ENCODE results near the gene ACACB.

Gene ACACB

GRCh38 chr12:109156586-109156985 is 40.2 kb downstream of the ACACB start:
- Histone ChIP-seq H3K4me3 (ENCODE audit: low read length) (no peak overlapping the region), H3K9me3 (ENCODE audit: control insufficient read depth, insufficient read depth, low read length) (no peaks in the 10 kb centered on the region), H3K4me1 (ENCODE audit: control insufficient read depth, insufficient read depth, low read length) (peaks cover 1% of the 10 kb centered on the region; the same call in 1 of the 2 replicates), H3K27me3 (ENCODE audit: control insufficient read depth, insufficient read depth, low read length) (no peaks in the 10 kb centered on the region), H3K36me3 (ENCODE audit: control insufficient read depth, insufficient read depth, low read length) (no peaks in the 10 kb centered on the region), H3K27ac (ENCODE audit: low read length) (no peak overlapping the region)
- no peak for DNase-seq (ENCODE audit: low read depth, low spot score)
- no CpG with 5 or more reads among the region's 5 CpGs for WGBS (ENCODE audit: insufficient coverage, insufficient read length)

GRCh38 chr12:109157986-109158385 is 41.6 kb downstream of the ACACB start:
- no peaks in the 10 kb centered on the region for H3K27me3 ChIP-seq (ENCODE audit: control insufficient read depth, insufficient read depth, low read length)
- peaks cover 1% of the 10 kb centered on the region; the same call in 1 of the 2 replicates for H3K4me1 ChIP-seq (ENCODE audit: control insufficient read depth, insufficient read depth, low read length)
- H3K4me3 ChIP-seq (ENCODE audit: low read length) = no peak overlapping the region
- DNase-seq (ENCODE audit: low read depth, low spot score) = no peak
- no peak overlapping the region for H3K27ac ChIP-seq (ENCODE audit: low read length)
- WGBS (ENCODE audit: insufficient coverage, insufficient read length) = no CpG with 5 or more reads among the region's 5 CpGs
- H3K9me3 ChIP-seq (ENCODE audit: control insufficient read depth, insufficient read depth, low read length) = no peaks in the 10 kb centered on the region
- no peaks in the 10 kb centered on the region for H3K36me3 ChIP-seq (ENCODE audit: control insufficient read depth, insufficient read depth, low read length)

- Histone ChIP-seq H3K36me3 (ENCODE audit: control insufficient read depth, insufficient read depth, low read length) (no peaks in the 10 kb centered on the region), H3K27ac (ENCODE audit: low read length) (no peak overlapping the region), H3K4me1 (ENCODE audit: control insufficient read depth, insufficient read depth, low read length) (no peaks in the 10 kb centered on the region), H3K9me3 (ENCODE audit: control insufficient read depth, insufficient read depth, low read length) (no peaks in the 10 kb centered on the region), H3K4me3 (ENCODE audit: low read length) (no peak overlapping the region), H3K27me3 (ENCODE audit: control insufficient read depth, insufficient read depth, low read length) (no peaks in the 10 kb centered on the region)
- no CpG with 5 or more reads among the region's 7 CpGs for WGBS (ENCODE audit: insufficient coverage, insufficient read length)
- DNase-seq (ENCODE audit: low read depth, low spot score) = no peak
Measured at GRCh38 chr12:109160433-109160832, 44.0 kb downstream of the ACACB start.

DNA sequence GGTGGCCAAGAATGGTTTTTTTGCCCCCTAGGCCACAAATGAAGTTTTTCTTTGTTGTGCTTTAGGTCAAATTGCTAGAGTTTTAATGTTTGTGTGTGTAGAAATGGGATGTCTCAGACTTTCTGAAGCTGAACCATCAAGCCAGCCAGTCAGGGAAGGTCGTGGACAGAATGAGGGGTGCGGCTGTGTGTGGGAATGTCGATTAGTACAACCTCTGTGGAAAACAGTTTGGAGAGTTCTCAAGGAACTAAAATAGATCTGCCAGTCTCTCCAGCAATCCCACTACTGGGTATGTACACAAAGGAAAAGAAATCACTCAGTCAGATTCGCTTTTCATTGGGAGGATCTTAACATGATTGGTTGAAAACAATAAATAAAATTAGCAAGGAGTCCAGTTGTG is 44.5 kb downstream of the ACACB start:
- Histone ChIP-seq H3K27ac (ENCODE audit: low read length) (no peak overlapping the region), H3K36me3 (ENCODE audit: control insufficient read depth, insufficient read depth, low read length) (no peaks in the 10 kb centered on the region), H3K27me3 (ENCODE audit: control insufficient read depth, insufficient read depth, low read length) (no peaks in the 10 kb centered on the region), H3K4me1 (ENCODE audit: control insufficient read depth, insufficient read depth, low read length) (no peaks in the 10 kb centered on the region), H3K9me3 (ENCODE audit: control insufficient read depth, insufficient read depth, low read length) (no peaks in the 10 kb centered on the region), H3K4me3 (ENCODE audit: low read length) (no peak overlapping the region)
- WGBS (ENCODE audit: insufficient coverage, insufficient read length) = no CpG with 5 or more reads among the region's 4 CpGs
- no peak for DNase-seq (ENCODE audit: low read depth, low spot score)

DNA sequence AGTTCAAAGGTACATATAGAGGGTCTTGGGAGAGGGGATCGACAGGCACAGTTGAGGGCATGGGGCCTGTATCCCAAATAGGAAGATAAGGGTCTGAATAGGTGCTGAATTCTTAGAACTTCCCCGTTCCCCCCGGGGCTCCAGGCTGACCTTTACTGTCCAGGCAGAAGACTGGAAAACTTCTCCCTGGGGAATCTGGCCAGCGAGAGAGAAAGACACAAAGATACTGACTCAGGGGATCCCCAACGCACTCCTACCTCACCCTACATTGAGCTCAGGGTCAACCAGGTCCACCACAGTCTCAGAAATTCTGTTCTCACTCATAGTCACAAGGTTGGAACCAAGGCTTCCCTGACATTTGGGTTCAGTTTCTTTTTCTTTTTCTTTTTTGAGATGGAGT is 46.2 kb downstream of the ACACB start:
- no peaks in the 10 kb centered on the region for H3K9me3 ChIP-seq (ENCODE audit: control insufficient read depth, insufficient read depth, low read length)
- WGBS (ENCODE audit: insufficient coverage, insufficient read length) = no CpG with 5 or more reads among the region's 5 CpGs
- no peak overlapping the region for H3K4me3 ChIP-seq (ENCODE audit: low read length)
- no peaks in the 10 kb centered on the region for H3K27me3 ChIP-seq (ENCODE audit: control insufficient read depth, insufficient read depth, low read length)
- no peaks in the 10 kb centered on the region for H3K4me1 ChIP-seq (ENCODE audit: control insufficient read depth, insufficient read depth, low read length)
- H3K36me3 ChIP-seq (ENCODE audit: control insufficient read depth, insufficient read depth, low read length) = no peaks in the 10 kb centered on the region
- no peak for DNase-seq (ENCODE audit: low read depth, low spot score)
- no peak overlapping the region for H3K27ac ChIP-seq (ENCODE audit: low read length)

GRCh38 chr12:109163167-109163566 is 46.8 kb downstream of the ACACB start:
- no peaks in the 10 kb centered on the region for H3K9me3 ChIP-seq (ENCODE audit: control insufficient read depth, insufficient read depth, low read length)
- H3K36me3 ChIP-seq (ENCODE audit: control insufficient read depth, insufficient read depth, low read length) = no peaks in the 10 kb centered on the region
- H3K27me3 ChIP-seq (ENCODE audit: control insufficient read depth, insufficient read depth, low read length) = no peaks in the 10 kb centered on the region
- no peaks in the 10 kb centered on the region for H3K4me1 ChIP-seq (ENCODE audit: control insufficient read depth, insufficient read depth, low read length)
- H3K4me3 ChIP-seq (ENCODE audit: low read length) = no peak overlapping the region
- no peak for DNase-seq (ENCODE audit: low read depth, low spot score)
- WGBS (ENCODE audit: insufficient coverage, insufficient read length) = no CpG with 5 or more reads among the region's 6 CpGs
- H3K27ac ChIP-seq (ENCODE audit: low read length) = no peak overlapping the region

- Histone ChIP-seq H3K4me3 (ENCODE audit: low read length) (no peak overlapping the region), H3K36me3 (ENCODE audit: control insufficient read depth, insufficient read depth, low read length) (no peaks in the 10 kb centered on the region), H3K27me3 (ENCODE audit: control insufficient read depth, insufficient read depth, low read length) (no peaks in the 10 kb centered on the region), H3K9me3 (ENCODE audit: control insufficient read depth, insufficient read depth, low read length) (no peaks in the 10 kb centered on the region), H3K27ac (ENCODE audit: low read length) (no peak overlapping the region), H3K4me1 (ENCODE audit: control insufficient read depth, insufficient read depth, low read length) (no peaks in the 10 kb centered on the region)
- WGBS (ENCODE audit: insufficient coverage, insufficient read length) = no CpG with 5 or more reads among the region's 1 CpG
- DNase-seq (ENCODE audit: low read depth, low spot score) = no peak
Measured at GRCh38 chr12:109165599-109165998, 49.2 kb downstream of the ACACB start.

DNA sequence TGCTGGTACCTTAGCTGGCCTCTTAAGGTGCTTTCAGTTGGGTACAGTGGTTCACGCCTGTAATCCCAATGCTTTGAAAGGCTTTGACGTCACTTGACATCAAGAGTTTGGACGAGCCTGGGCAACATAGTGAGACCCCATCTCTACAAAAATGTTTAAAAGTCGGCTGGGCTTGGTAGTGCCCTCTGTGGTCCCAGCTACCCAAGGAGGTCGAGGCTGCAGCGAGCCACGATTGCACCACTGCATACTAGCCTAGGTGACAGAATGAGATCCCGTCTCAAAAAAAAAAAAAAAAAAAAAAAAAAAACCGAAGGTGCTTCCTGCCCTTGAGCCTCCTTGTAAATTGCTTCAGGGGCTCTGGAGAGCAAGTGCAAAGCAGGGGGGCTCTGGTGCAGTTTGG is 50.0 kb downstream of the ACACB start:
- WGBS (ENCODE audit: insufficient coverage, insufficient read length) = no CpG with 5 or more reads among the region's 9 CpGs
- no peak for DNase-seq (ENCODE audit: low read depth, low spot score)

DNA sequence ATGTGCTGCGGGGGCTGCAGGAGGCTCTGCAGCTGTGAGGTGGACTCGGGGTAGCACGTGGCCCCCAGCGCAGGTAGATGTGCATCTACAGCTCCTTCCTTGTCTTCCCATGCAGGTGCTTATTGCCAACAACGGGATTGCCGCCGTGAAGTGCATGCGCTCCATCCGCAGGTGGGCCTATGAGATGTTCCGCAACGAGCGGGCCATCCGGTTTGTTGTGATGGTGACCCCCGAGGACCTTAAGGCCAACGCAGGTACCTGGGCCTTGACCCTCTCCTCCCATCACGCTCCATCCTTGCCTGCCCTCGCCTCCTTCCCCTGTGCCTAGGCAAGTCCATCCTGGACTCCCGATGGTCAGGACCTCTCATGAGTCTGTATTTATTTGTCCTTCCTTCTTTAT is 51.4 kb downstream of the ACACB start:
- Histone ChIP-seq H3K9me3 (ENCODE audit: control insufficient read depth, insufficient read depth, low read length) (no peaks in the 10 kb centered on the region), H3K4me3 (ENCODE audit: low read length) (no peak overlapping the region), H3K27ac (ENCODE audit: low read length) (no peak overlapping the region), H3K27me3 (ENCODE audit: control insufficient read depth, insufficient read depth, low read length) (no peaks in the 10 kb centered on the region), H3K36me3 (ENCODE audit: control insufficient read depth, insufficient read depth, low read length) (peaks cover 4% of the 10 kb centered on the region; the same call in 1 of the 2 replicates), H3K4me1 (ENCODE audit: control insufficient read depth, insufficient read depth, low read length) (no peaks in the 10 kb centered on the region)
- DNase-seq (ENCODE audit: low read depth, low spot score) = no peak
- no CpG with 5 or more reads among the region's 18 CpGs for WGBS (ENCODE audit: insufficient coverage, insufficient read length)

More for the DNA sequence above, 50.0 kb downstream of the ACACB start:
- Histone ChIP-seq H3K4me1 (ENCODE audit: control insufficient read depth, insufficient read depth, low read length) (no peaks in the 10 kb centered on the region), H3K4me3 (ENCODE audit: low read length) (no peak overlapping the region), H3K9me3 (ENCODE audit: control insufficient read depth, insufficient read depth, low read length) (no peaks in the 10 kb centered on the region), H3K36me3 (ENCODE audit: control insufficient read depth, insufficient read depth, low read length) (no peaks in the 10 kb centered on the region), H3K27ac (ENCODE audit: low read length) (no peak overlapping the region), H3K27me3 (ENCODE audit: control insufficient read depth, insufficient read depth, low read length) (no peaks in the 10 kb centered on the region)

DNA sequence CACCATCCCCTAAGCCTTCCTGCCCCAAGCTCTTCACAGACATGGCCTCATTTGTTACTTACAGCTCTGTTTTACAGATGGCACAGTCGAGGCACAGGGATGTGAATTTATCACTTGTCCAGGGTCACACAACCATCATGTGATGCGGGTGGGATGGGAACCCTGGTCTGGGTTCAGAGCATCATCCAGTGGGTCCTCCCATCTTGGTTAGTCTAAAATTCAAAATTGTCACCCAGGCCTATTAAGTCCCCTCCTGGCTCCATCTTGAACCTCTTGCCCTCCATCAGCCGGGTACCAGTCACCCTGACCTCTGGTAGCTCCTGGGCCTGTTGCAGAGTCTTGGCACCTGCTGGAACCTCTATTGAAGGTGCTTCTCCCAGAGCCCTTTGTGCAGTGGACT is 52.9 kb downstream of the ACACB start:
- H3K4me3 ChIP-seq (ENCODE audit: low read length) = no peak overlapping the region
- no peaks in the 10 kb centered on the region for H3K27me3 ChIP-seq (ENCODE audit: control insufficient read depth, insufficient read depth, low read length)
- no CpG with 5 or more reads among the region's 3 CpGs for WGBS (ENCODE audit: insufficient coverage, insufficient read length)

GRCh38 chr12:109169686-109170085 is 53.3 kb downstream of the ACACB start:
- Histone ChIP-seq H3K4me3 (ENCODE audit: low read length) (no peak overlapping the region), H3K27ac (ENCODE audit: low read length) (no peak overlapping the region), H3K36me3 (ENCODE audit: control insufficient read depth, insufficient read depth, low read length) (peaks cover 4% of the 10 kb centered on the region; the same call in 1 of the 2 replicates), H3K9me3 (ENCODE audit: control insufficient read depth, insufficient read depth, low read length) (no peaks in the 10 kb centered on the region), H3K27me3 (ENCODE audit: control insufficient read depth, insufficient read depth, low read length) (no peaks in the 10 kb centered on the region), H3K4me1 (ENCODE audit: control insufficient read depth, insufficient read depth, low read length) (no peaks in the 10 kb centered on the region)
- WGBS (ENCODE audit: insufficient coverage, insufficient read length) = no CpG with 5 or more reads among the region's 6 CpGs
- no peak for DNase-seq (ENCODE audit: low read depth, low spot score)

More for the DNA sequence above, 52.9 kb downstream of the ACACB start:
- no peaks in the 10 kb centered on the region for H3K4me1 ChIP-seq (ENCODE audit: control insufficient read depth, insufficient read depth, low read length)
- no peak overlapping the region for H3K27ac ChIP-seq (ENCODE audit: low read length)
- DNase-seq (ENCODE audit: low read depth, low spot score) = no peak
- H3K36me3 ChIP-seq (ENCODE audit: control insufficient read depth, insufficient read depth, low read length) = peaks cover 4% of the 10 kb centered on the region; the same call in 1 of the 2 replicates
- no peaks in the 10 kb centered on the region for H3K9me3 ChIP-seq (ENCODE audit: control insufficient read depth, insufficient read depth, low read length)

All from iPS DF 6.9 (cell line).